ENCODE data around the gene EQTN. TPM values are rescaled to one million over a fixed set of nuclear protein-coding genes. Genes with fewer than 3 reads are reported as not detected.
"Not testable (repeated sequence)": the region's sequence is repeated elsewhere in the genome, so short reads cannot be mapped to it uniquely, and the experiment has no call there.

EQTN gene
- total RNA-seq, 1 donor from 2014 or later: not detected

GRCh38 chr9:27248702-27249101, 48.2 kb downstream of the EQTN start:
- intact Hi-C loops (cut with DNase I): no loop called here
- Histone ChIP-seq H3K36me3 (no peaks in the 10 kb centered on the region), H3K4me1 (no peaks in the 10 kb centered on the region), H3K27ac (no peak overlapping the region), H3K9me3 (no peaks in the 10 kb centered on the region), H3K4me3 (no peak overlapping the region), H3K27me3 (no peaks in the 10 kb centered on the region)
- DNase-seq (ENCODE audit: extremely low spot score in 2 of 2): no peak
- TF ChIP-seq POLR2AphosphoS5 (IDR thresholded peaks at IDR 0.05; ENCODE audit: insufficient read depth in 1 of 2, low read depth in 1 of 2) (no peak), CTCF (IDR thresholded peaks at IDR 0.05) (no peak), POLR2A (IDR thresholded peaks at IDR 0.05) (no peak)

GRCh38 chr9:27247756-27248155, 49.2 kb downstream of the EQTN start:
- H3K27ac ChIP-seq: no peak overlapping the region
- intact Hi-C loops (cut with DNase I): no loop called here
- no peak for TF ChIP-seq POLR2AphosphoS5 (IDR thresholded peaks at IDR 0.05; ENCODE audit: insufficient read depth in 1 of 2, low read depth in 1 of 2)
- no peak for TF ChIP-seq POLR2A (IDR thresholded peaks at IDR 0.05)
- peak in 1 of 3 experiments; percentile 9 for TF ChIP-seq CTCF (IDR thresholded peaks at IDR 0.05)

GRCh38 chr9:27239648-27240047, 57.3 kb downstream of the EQTN start:
- H3K27me3 ChIP-seq; H3K27ac ChIP-seq; H3K36me3 ChIP-seq; intact Hi-C loops (cut with DNase I); H3K4me3 ChIP-seq; DNase-seq (ENCODE audit: extremely low spot score in 2 of 2); H3K4me1 ChIP-seq; H3K9me3 ChIP-seq: not testable (repeated sequence)

More at GRCh38 chr9:27247756-27248155, 49.2 kb downstream of the EQTN start:
- Histone ChIP-seq H3K36me3 (no peaks in the 10 kb centered on the region), H3K27me3 (no peaks in the 10 kb centered on the region), H3K4me1 (no peaks in the 10 kb centered on the region), H3K4me3 (no peak overlapping the region), H3K9me3 (no peaks in the 10 kb centered on the region)
- DNase-seq (ENCODE audit: extremely low spot score in 2 of 2): no peak

Other genes with a start within 250 kb of the EQTN start
- 12.5 TPM for gene TEK, start 187.9 kb downstream of the EQTN start, total RNA-seq
- not detected for gene IFNK, start 227.1 kb upstream of the EQTN start, total RNA-seq
- 11.0 TPM for gene MOB3B, start 232.7 kb upstream of the EQTN start, total RNA-seq

Data from vagina (tissue), 2 donors.